HepG2 (cell line): ENCODE measurements around the gene LIMS2. TPM values are rescaled to one million over a fixed set of nuclear protein-coding genes. Genes with fewer than 3 reads are reported as not detected.

Experiments used
- ATF4 ChIP-seq, 2 experiments: fragments of 450-650 bp in 1 of 2; sonication (generic) in 1 of 2; formaldehyde crosslinking; IDR thresholded peaks; 2 replicates each; pipeline versions ENCODE4 v1.5.0 to v1.8.0; 2020 to 2022; ENCODE audit warnings: mild to moderate bottlenecking in 1 of 2, missing genetic modification reagents in 1 of 2
- CEBPZ ChIP-seq: IDR thresholded peaks from 2 replicates; pipeline ENCODE4 v1.6.1; 2012; ENCODE audit warnings: low read length, improper control_type of control experiment
- DPF2 ChIP-seq: sonication (generic); formaldehyde crosslinking; IDR thresholded peaks from 2 replicates; pipeline ENCODE4 v1.4.0; 2020; ENCODE audit warnings: mild to moderate bottlenecking, low read depth, missing genetic modification reagents, borderline replicate concordance
- TOPORS ChIP-seq: sonication (generic); formaldehyde crosslinking; IDR thresholded peaks from 2 replicates; pipeline ENCODE4 v1.8.0; 2023; ENCODE audit warnings: mild to moderate bottlenecking, missing genetic modification reagents
- ZNF781 ChIP-seq: sonication (generic); formaldehyde crosslinking; IDR thresholded peaks from 2 replicates; pipeline ENCODE4 v1.5.1; 2020; ENCODE audit warnings: borderline replicate concordance, mild to moderate bottlenecking, missing genetic modification reagents; ENCODE audit errors: not compliant biosample characterization
- polyA plus RNA-seq, 8 experiments: library from polyadenylated mRNA; depleted of rRNA in 3 of 8; stranded (reverse) in 7 of 8; unstranded in 1 of 8; fragments of >200 nt; fragmentation: Illumina TruSeq in 4 of 8; extraction: Trizol in 4 of 8; gene quantifications; 2 replicates each; pipeline versions ENCODE4 v1.2.1 to v1.2.3, GENCODE V29; 2011 to 2016; ENCODE audit warnings: low read depth in 4 of 8, missing spikeins in 1 of 8, mixed read lengths in 1 of 8; ENCODE audit not compliant: insufficient read depth in 1 of 8
- total RNA-seq, 5 experiments: library from RNA; depleted of rRNA; stranded (reverse); fragments of >200 nt; fragmentation: Illumina TruSeq; extraction: Trizol; gene quantifications; 2 replicates each; pipeline ENCODE4 v1.2.3, GENCODE V29; 2016; ENCODE audit warnings: low read depth in 1 of 5
- TF ChIP-seq, protein P1 (sequence below): sonication (generic); formaldehyde crosslinking; IDR thresholded peaks from 2 replicates; pipeline ENCODE4 v1.4.0; 2020; ENCODE audit warnings: missing genetic modification reagents, borderline replicate concordance

Gene LIMS2
- total and polyA plus RNA-seq, 2 of the 13 experiments (the other 11 are each of a cell fraction or from before 2014, with no cell fraction given) = 1.0 to 1.9 TPM

GRCh38 chr2:127697482-127698180 is 22.3 kb upstream of the LIMS2 start (continued):
- no peak for TF ChIP-seq ZNF781 (CRISPR knock-in tag)
- no peak for TF ChIP-seq CEBPZ
- no peak for TF ChIP-seq ATF4 (CRISPR knock-in tag; IDR thresholded peaks at IDR 0.05)
- TF ChIP-seq, protein P1, sequence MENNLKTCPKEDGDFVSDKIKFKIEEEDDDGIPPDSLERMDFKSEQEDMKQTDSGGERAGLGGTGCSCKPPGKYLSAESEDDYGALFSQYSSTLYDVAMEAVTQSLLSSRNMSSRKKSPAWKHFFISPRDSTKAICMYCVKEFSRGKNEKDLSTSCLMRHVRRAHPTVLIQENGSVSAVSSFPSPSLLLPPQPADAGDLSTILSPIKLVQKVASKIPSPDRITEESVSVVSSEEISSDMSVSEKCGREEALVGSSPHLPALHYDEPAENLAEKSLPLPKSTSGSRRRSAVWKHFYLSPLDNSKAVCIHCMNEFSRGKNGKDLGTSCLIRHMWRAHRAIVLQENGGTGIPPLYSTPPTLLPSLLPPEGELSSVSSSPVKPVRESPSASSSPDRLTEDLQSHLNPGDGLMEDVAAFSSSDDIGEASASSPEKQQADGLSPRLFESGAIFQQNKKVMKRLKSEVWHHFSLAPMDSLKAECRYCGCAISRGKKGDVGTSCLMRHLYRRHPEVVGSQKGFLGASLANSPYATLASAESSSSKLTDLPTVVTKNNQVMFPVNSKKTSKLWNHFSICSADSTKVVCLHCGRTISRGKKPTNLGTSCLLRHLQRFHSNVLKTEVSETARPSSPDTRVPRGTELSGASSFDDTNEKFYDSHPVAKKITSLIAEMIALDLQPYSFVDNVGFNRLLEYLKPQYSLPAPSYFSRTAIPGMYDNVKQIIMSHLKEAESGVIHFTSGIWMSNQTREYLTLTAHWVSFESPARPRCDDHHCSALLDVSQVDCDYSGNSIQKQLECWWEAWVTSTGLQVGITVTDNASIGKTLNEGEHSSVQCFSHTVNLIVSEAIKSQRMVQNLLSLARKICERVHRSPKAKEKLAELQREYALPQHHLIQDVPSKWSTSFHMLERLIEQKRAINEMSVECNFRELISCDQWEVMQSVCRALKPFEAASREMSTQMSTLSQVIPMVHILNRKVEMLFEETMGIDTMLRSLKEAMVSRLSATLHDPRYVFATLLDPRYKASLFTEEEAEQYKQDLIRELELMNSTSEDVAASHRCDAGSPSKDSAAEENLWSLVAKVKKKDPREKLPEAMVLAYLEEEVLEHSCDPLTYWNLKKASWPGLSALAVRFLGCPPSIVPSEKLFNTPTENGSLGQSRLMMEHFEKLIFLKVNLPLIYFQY (CRISPR knock-in tag) = no peak
- TF ChIP-seq DPF2 (CRISPR knock-in tag) = no peak
- no peak for TF ChIP-seq TOPORS
